Kidney (tissue), 14 donors: ENCODE measurements around the gene ENOX1. TPM values are rescaled to one million over a fixed set of nuclear protein-coding genes. Genes with fewer than 3 reads are reported as not detected.

Experiments used
- DNase-seq, 5 donors: peaks; one replicate each; pipeline ENCODE4 v3.0.0-alpha.2; 2013 to 2020
- FAIRE-seq: peaks from 2 replicates; lab custom pipeline; 2012; peaks lifted over from hg19 to GRCh38; lab: Jason Lieb, UNC
- H3K27ac ChIP-seq, 2 donors: one replicate each; pipeline ENCODE4 v1.7.0; 2013; ENCODE audit warnings: low read depth in 2 of 2, low read length in 2 of 2, inconsistent platforms in 1 of 2
- H3K27me3 ChIP-seq: one replicate; pipeline ENCODE4 v1.7.1; 2013; ENCODE audit warnings: low read length, inconsistent platforms; ENCODE audit not compliant: control insufficient read depth, insufficient read depth
- H3K36me3 ChIP-seq, 3 donors: one replicate each; pipeline versions ENCODE4 v1.7.0 to v1.7.1; 2013; ENCODE audit warnings: low read length in 3 of 3, control low read depth in 1 of 3, inconsistent platforms in 1 of 3; ENCODE audit not compliant: insufficient read depth in 3 of 3, control insufficient read depth in 2 of 3
- H3K4me1 ChIP-seq, 3 donors: one replicate each; pipeline versions ENCODE4 v1.7.0 to v1.7.1; 2013; ENCODE audit warnings: low read length in 3 of 3, inconsistent platforms in 1 of 3, low read depth in 1 of 3; ENCODE audit not compliant: control insufficient read depth in 2 of 3, insufficient read depth in 2 of 3
- H3K4me3 ChIP-seq, 3 donors: one replicate each; pipeline versions ENCODE4 v1.7.0 to v1.8.1; 2013; ENCODE audit warnings: low read length in 3 of 3, control low read depth in 1 of 3, inconsistent platforms in 1 of 3
- H3K9ac ChIP-seq, 3 donors: one replicate each; pipeline versions ENCODE4 v1.7.0 to v1.7.1; 2013; ENCODE audit warnings: low read length in 3 of 3, control low read depth in 1 of 3, inconsistent platforms in 1 of 3
- H3K9me3 ChIP-seq, 3 donors: one replicate each; pipeline versions ENCODE4 v1.7.0 to v1.7.1; 2013; ENCODE audit warnings: low read length in 3 of 3, control low read depth in 1 of 3, inconsistent platforms in 1 of 3; ENCODE audit not compliant: control insufficient read depth in 2 of 3, insufficient read depth in 1 of 3
- intact Hi-C: fragments of 100-400 bp; cut with DNase I; formaldehyde crosslinking; loops from one replicate; pipeline ENCODE4 v1.11.1; 2022
- polyA plus RNA-seq: library from polyadenylated mRNA; stranded (reverse); fragments of 350-450 nt; fragmentation: Illumina TruSeq; extraction: RNeasy Lipid Tissue Mini Kit (QIAGEN cat#74804); gene quantifications from one replicate; pipeline ENCODE4 v1.2.3, GENCODE V29; 2014; ENCODE audit warnings: low read depth, low replicate concordance; ENCODE audit not compliant: insufficient read depth
- total RNA-seq: library from RNA; stranded (reverse); fragmentation: NEBNext Ultra II Directional; extraction: Animal tissue kit (Norgen Biotek cat#: 25700); gene quantifications from one replicate; pipeline ENCODE4 v1.2.1, GENCODE V29; 2021
- TF ChIP-seq, protein P1 (sequence below): IDR thresholded peaks from 3 replicates; pipeline ENCODE4 v1.5.1; 2012; ENCODE audit warnings: mild to moderate bottlenecking, moderate library complexity, borderline replicate concordance; ENCODE audit not compliant: insufficient read depth; ENCODE audit errors: extremely low read depth
- donor health status: control.
- donor health status: control.
- donor health status: control.
- donor health status: control.
- donor health status: control.
- donor health status: DM: yes; HTN: yes; CAD: no.
- donor health status: Normal renal cell carcinoma (clear cell type).

Gene ENOX1
- total and polyA plus RNA-seq, 2 donors from 2014 or later: 4.9 to 6.8 TPM

DNA sequence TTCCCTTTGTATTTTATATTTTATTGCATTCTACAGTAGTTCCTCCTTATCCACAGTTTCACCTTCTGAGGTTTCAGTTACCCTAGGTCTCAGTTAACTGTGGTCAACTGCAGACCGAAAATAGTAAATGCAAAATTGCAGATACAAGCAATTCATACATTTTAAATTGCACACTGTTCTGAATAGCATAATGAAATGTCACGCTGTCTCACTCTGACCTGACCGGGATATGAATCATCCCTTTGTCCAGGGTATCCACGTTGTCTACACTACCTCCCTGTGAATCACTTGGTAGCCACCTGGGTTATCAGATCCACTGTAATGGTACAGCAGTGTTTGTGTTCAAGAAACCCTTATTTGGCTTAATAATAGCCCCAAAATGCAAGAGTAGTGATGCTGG is 438.4 kb downstream of the ENOX1 start:
- Histone ChIP-seq H3K9ac (no peak overlapping the region), H3K4me3 (no peak overlapping the region), H3K36me3 (no peaks in the 10 kb centered on the region), H3K4me1 (peaks cover 0 to 8% (median 0%) of the 10 kb centered on the region in 3 donors), H3K27me3 (no peaks in the 10 kb centered on the region), H3K27ac (no peak overlapping the region), H3K9me3 (no peaks in the 10 kb centered on the region)
- intact Hi-C loops: no loop called here
- TF ChIP-seq, protein P1, sequence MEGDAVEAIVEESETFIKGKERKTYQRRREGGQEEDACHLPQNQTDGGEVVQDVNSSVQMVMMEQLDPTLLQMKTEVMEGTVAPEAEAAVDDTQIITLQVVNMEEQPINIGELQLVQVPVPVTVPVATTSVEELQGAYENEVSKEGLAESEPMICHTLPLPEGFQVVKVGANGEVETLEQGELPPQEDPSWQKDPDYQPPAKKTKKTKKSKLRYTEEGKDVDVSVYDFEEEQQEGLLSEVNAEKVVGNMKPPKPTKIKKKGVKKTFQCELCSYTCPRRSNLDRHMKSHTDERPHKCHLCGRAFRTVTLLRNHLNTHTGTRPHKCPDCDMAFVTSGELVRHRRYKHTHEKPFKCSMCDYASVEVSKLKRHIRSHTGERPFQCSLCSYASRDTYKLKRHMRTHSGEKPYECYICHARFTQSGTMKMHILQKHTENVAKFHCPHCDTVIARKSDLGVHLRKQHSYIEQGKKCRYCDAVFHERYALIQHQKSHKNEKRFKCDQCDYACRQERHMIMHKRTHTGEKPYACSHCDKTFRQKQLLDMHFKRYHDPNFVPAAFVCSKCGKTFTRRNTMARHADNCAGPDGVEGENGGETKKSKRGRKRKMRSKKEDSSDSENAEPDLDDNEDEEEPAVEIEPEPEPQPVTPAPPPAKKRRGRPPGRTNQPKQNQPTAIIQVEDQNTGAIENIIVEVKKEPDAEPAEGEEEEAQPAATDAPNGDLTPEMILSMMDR: no peak
- no peak for DNase-seq
- FAIRE-seq: no peak

DNA sequence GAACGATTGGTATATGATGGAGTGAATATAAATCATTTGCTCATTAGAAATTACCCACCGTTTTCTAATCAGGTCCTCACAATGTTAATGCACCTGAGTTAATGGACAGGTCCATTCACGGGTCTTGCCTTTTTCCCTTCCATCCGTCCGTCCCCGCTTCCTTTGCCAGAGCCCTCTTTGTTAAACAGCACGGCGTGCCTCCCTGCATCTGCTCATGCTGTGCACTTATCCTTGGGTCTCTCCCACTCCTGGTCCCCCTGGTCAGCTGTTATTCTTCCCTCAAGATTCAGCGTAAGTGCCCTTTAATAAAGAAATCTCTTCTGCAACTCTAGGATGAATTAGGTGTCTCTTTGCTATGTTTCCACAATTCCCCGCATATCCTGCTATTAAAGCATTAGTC is 438.9 kb downstream of the ENOX1 start:
- no peak for DNase-seq
- intact Hi-C loops: no loop called here
- no peak overlapping the region for H3K4me3 ChIP-seq
- H3K9ac ChIP-seq: no peak overlapping the region
- H3K27ac ChIP-seq: no peak overlapping the region
- no peaks in the 10 kb centered on the region for H3K36me3 ChIP-seq
- no peaks in the 10 kb centered on the region for H3K9me3 ChIP-seq
- FAIRE-seq: no peak
- TF ChIP-seq, protein P1: no peak
- peaks cover 0 to 8% (median 0%) of the 10 kb centered on the region in 3 donors for H3K4me1 ChIP-seq
- H3K27me3 ChIP-seq: no peaks in the 10 kb centered on the region

DNA sequence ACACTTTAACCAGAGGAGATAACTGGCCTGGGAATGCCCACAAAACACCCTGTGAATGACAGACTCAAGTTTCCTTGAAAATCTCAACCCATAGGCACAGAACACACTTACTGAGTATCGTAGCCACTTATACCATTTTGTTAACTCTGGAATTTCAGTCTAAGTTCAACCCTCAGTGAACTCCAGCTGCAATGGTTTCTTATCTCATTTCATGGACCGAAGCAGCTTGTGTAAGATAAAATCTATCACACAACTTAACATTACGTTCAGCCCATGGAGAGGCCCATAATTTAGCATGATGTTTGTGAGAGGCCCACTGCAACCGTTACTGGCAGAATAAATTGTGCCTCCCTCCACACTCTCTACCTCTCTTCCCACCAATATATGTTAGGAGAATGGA is 440.3 kb downstream of the ENOX1 start:
- DNase-seq: peak in 2 of 5 donors; percentile 40 to 44
- intact Hi-C loops: no loop called here
- Histone ChIP-seq H3K4me1 (peaks cover 0 to 8% (median 0%) of the 10 kb centered on the region in 3 donors), H3K27me3 (no peaks in the 10 kb centered on the region), H3K4me3 (no peak overlapping the region), H3K27ac (no peak overlapping the region), H3K36me3 (no peaks in the 10 kb centered on the region), H3K9me3 (no peaks in the 10 kb centered on the region), H3K9ac (no peak overlapping the region)
- FAIRE-seq: no peak
- TF ChIP-seq, protein P1: no peak

DNA sequence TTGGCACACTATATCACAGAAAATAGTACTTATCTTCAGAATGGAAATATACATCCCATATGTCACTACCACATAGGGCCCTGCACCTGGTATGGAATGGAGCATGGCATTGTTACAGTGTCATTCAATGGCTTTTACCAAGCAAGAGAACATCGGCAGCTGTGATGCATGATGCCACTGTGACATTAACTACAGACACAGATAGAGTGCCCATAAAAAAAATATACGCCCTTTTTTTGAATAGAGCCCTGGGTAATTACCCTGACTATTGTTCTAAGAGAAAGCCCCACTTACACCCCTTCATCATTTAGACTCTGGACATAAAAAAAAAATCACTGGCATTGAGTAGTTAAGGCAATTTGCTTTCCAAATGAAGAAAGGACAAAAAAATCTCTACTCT is 443.1 kb downstream of the ENOX1 start:
- Histone ChIP-seq H3K27me3 (no peaks in the 10 kb centered on the region), H3K9me3 (no peaks in the 10 kb centered on the region), H3K4me3 (no peak overlapping the region), H3K4me1 (peaks cover 0 to 8% (median 0%) of the 10 kb centered on the region in 3 donors), H3K9ac (no peak overlapping the region), H3K27ac (no peak overlapping the region), H3K36me3 (no peaks in the 10 kb centered on the region)
- DNase-seq: no peak
- TF ChIP-seq, protein P1: no peak
- no peak for FAIRE-seq
- intact Hi-C loops: no loop called here
